GM12878 (cell line): ENCODE measurements around the gene THADA. TPM values are rescaled to one million over a fixed set of nuclear protein-coding genes. Genes with fewer than 3 reads are reported as not detected.

ENCODE experiments used
- ATAC-seq: fragments of 200-7000 bp; cut with Tn5 transposase; 3 replicates; pipeline ENCODE4 v1.9.1; 2020; ENCODE audit warnings: mild to moderate bottlenecking, moderate library complexity
- BruUV-seq: library from RNA; stranded (reverse); fragments of 400-500 nt; replicated peaks from 2 replicates; lab custom pipeline; 2021; lab: Mats Ljungman, UMichigan
- CTCF ChIA-PET: fragments of 300-600 bp; sonication (Branson Sonifier 250); formaldehyde crosslinking; extraction: SDS; loops from one replicate; lab custom pipeline; 2021; ENCODE audit warnings: inconsistent platforms; lab: Yijun Ruan, JAX
- POLR2A ChIA-PET: fragments of 350-600 bp; formaldehyde crosslinking; extraction: SDS; loops from one replicate; lab custom pipeline; 2021; ENCODE audit warnings: inconsistent platforms; lab: Charles Lee
- RAD21 ChIA-PET: fragments of 300-600 bp; sonication (Branson Sonifier 250); formaldehyde crosslinking; loops from one replicate; lab custom pipeline; 2023; ENCODE audit warnings: antibody characterized with exemption; ENCODE audit not compliant: unreplicated experiment; lab: Charles Lee
- SMC1A ChIA-PET: fragments of 300-600 bp; sonication (Branson Sonifier 250); formaldehyde crosslinking; loops from one replicate; lab custom pipeline; 2023; ENCODE audit not compliant: unreplicated experiment, uncharacterized antibody; lab: Charles Lee
- DNase-seq: peaks from one replicate; pipeline ENCODE4 v3.0.0-alpha.2; 2011; ENCODE audit warnings: low read depth, low spot score
- FAIRE-seq: peaks from 3 replicates; lab custom pipeline; 2011; peaks lifted over from hg19 to GRCh38; lab: Jason Lieb, UNC
- H2AFZ ChIP-seq: 2 replicates; pipeline ENCODE4 v1.6.0; 2011; ENCODE audit warnings: low read depth, low read length, control low read depth; ENCODE audit not compliant: control insufficient read depth
- H3K27ac ChIP-seq: 2 replicates; pipeline ENCODE4 v1.5.1; 2011; ENCODE audit warnings: control low read depth; ENCODE audit not compliant: control insufficient read depth, insufficient read depth
- H3K27me3 ChIP-seq, 2 experiments: replicated peaks in 1 of 2; 2 replicates each; pipeline versions ENCODE4 v1.6.0 to v1.6.1; 2011; ENCODE audit warnings: low read length in 1 of 2; ENCODE audit not compliant: control insufficient read depth in 2 of 2, insufficient read depth in 2 of 2
- H3K36me3 ChIP-seq, 2 experiments: 2 replicates each; pipeline ENCODE4 v1.5.1; 2011; ENCODE audit warnings: low read length in 1 of 2; ENCODE audit not compliant: control insufficient read depth in 2 of 2, insufficient read depth in 2 of 2
- H3K4me1 ChIP-seq: 2 replicates; pipeline ENCODE4 v1.6.1; 2011; ENCODE audit warnings: mild to moderate bottlenecking, low read length, moderate library complexity, mixed read lengths; ENCODE audit not compliant: control insufficient read depth, insufficient read depth
- H3K4me2 ChIP-seq: 2 replicates; pipeline ENCODE4 v1.6.0; 2011; ENCODE audit warnings: control low read depth; ENCODE audit not compliant: control insufficient read depth, insufficient read depth
- H3K4me3 ChIP-seq: fragments of 200-600 bp; sonication (generic); 2 replicates; pipeline ENCODE4 v1.5.1; 2016
- H3K79me2 ChIP-seq: 2 replicates; pipeline ENCODE4 v1.6.0; 2011; ENCODE audit warnings: low read length; ENCODE audit not compliant: control insufficient read depth, insufficient read depth
- H3K9ac ChIP-seq: 2 replicates; pipeline ENCODE4 v1.8.0; 2011; ENCODE audit warnings: low read length, control low read depth, mixed read lengths; ENCODE audit not compliant: control insufficient read depth, insufficient read depth
- H3K9me3 ChIP-seq: replicated peaks from 3 replicates; pipeline ENCODE4 v1.5.1; 2011; ENCODE audit warnings: mild to moderate bottlenecking, low read length; ENCODE audit not compliant: control insufficient read depth, insufficient read depth
- H4K20me1 ChIP-seq: 2 replicates; pipeline ENCODE4 v1.6.0; 2011; ENCODE audit not compliant: control insufficient read depth, insufficient read depth
- ATF7 ChIP-seq: fragments of 450-650 bp; IDR thresholded peaks from 2 replicates; pipeline ENCODE4 v1.6.1; 2016; ENCODE audit warnings: low read depth, mild to moderate bottlenecking
- BCL11A ChIP-seq: IDR thresholded peaks from 2 replicates; pipeline ENCODE4 v1.6.1; 2011; ENCODE audit warnings: low read depth, low read length
- GATAD2B ChIP-seq: fragments of 450-650 bp; conservative IDR thresholded peaks from 2 replicates; pipeline ENCODE4 v1.6.1; 2017; ENCODE audit warnings: low read depth, mild to moderate bottlenecking, moderate library complexity
- HDAC6 ChIP-seq: fragments of 200-600 bp; sonication (generic); IDR thresholded peaks from one replicate; pipeline ENCODE4 v1.8.0; 2017; ENCODE audit warnings: antibody characterized with exemption; ENCODE audit not compliant: unreplicated experiment
- HDGF ChIP-seq: fragments of 450-650 bp; IDR thresholded peaks from 2 replicates; pipeline ENCODE4 v1.6.1; 2016; ENCODE audit warnings: antibody characterized with exemption
- IKZF2 ChIP-seq, 2 experiments: fragments of 450-650 bp; IDR thresholded peaks; 2 replicates each; pipeline ENCODE4 v1.6.1; 2017; ENCODE audit warnings: mild to moderate bottlenecking in 2 of 2, moderate library complexity in 2 of 2
- MTA2 ChIP-seq: fragments of 450-650 bp; IDR thresholded peaks from 2 replicates; pipeline ENCODE4 v1.6.1; 2016; ENCODE audit warnings: low read depth, mild to moderate bottlenecking, moderate library complexity
- MXI1 ChIP-seq: fragments of 150-350 bp; IDR thresholded peaks from 2 replicates; pipeline ENCODE4 v1.6.1; 2011; ENCODE audit warnings: low read depth, mild to moderate bottlenecking, inconsistent platforms, low read length, improper control_type of control experiment
- MYB ChIP-seq: fragments of 150-350 bp; IDR thresholded peaks from 2 replicates; pipeline ENCODE4 v1.6.1; 2014; ENCODE audit warnings: mild to moderate bottlenecking, low read depth, low read length, borderline replicate concordance
- SMARCA5 ChIP-seq: fragments of 450-650 bp; IDR thresholded peaks from 2 replicates; pipeline ENCODE4 v1.6.1; 2017; ENCODE audit warnings: mild to moderate bottlenecking
- SPI1 ChIP-seq: IDR thresholded peaks from 2 replicates; pipeline ENCODE4 v1.6.1; 2011; ENCODE audit warnings: low read depth, mild to moderate bottlenecking, low read length, moderate library complexity, borderline replicate concordance; ENCODE audit not compliant: insufficient read depth
- STAT3 ChIP-seq: IDR thresholded peaks from 2 replicates; pipeline ENCODE4 v1.6.1; 2011; ENCODE audit warnings: low read depth, low read length, improper control_type of control experiment
- TBL1XR1 ChIP-seq: IDR thresholded peaks from 2 replicates; pipeline ENCODE4 v1.6.1; 2012; ENCODE audit warnings: low read depth, low read length, improper control_type of control experiment
- ZNF274 ChIP-seq: IDR thresholded peaks from one replicate; pipeline ENCODE4 v1.8.0; 2011; ENCODE audit not compliant: insufficient read length, insufficient read depth
- WGBS: methylation state at CpG from one replicate; pipeline ENCODE4 v1.1.6; 2016; ENCODE audit warnings: low lambda C conversion rate; ENCODE audit not compliant: insufficient replicate concordance, insufficient coverage; ENCODE audit errors: missing lambda C conversion rate; 5-methylcytosine and 5-hydroxymethylcytosine counted together
- in situ Hi-C: fragments of 300-500 bp; cut with MboI; formaldehyde crosslinking; loops from 9 replicates; pipeline ENCODE4 v1.14.3; 2018; ENCODE audit warnings: mixed read lengths
- intact Hi-C: fragments of 100-400 bp; cut with micrococcal nuclease; formaldehyde crosslinking; loops from one replicate; pipeline ENCODE4 v1.14.2; 2022; ENCODE audit not compliant: unreplicated experiment
- polyA plus RNA-seq, 11 experiments: library from polyadenylated mRNA; depleted of rRNA in 4 of 11; unstranded in 6 of 11; stranded (reverse) in 5 of 11; fragments of >200 nt; fragmentation: Nextera tagmentation in 4 of 11; fragmentation: Illumina TruSeq in 1 of 11; extraction: Ambion mirVana in 4 of 11; extraction: Trizol in 1 of 11; gene quantifications; 1 replicate in 1 of 11; 2 replicates in 10 of 11; pipeline versions ENCODE4 v1.2.1 to v1.2.3, GENCODE V29; 2011 to 2016; ENCODE audit warnings: inconsistent platforms in 2 of 11, missing spikeins in 2 of 11, low read depth in 1 of 11
- total RNA-seq, 4 experiments: library from RNA; depleted of rRNA in 3 of 4; stranded (reverse); fragments of >200 nt in 3 of 4; fragmentation: Illumina TruSeq in 1 of 4; extraction: Trizol in 1 of 4; gene quantifications; 2 replicates each; pipeline versions ENCODE4 v1.2.1 to v1.2.3, GENCODE V29; 2013 to 2021
- TF ChIP-seq, protein P1 (sequence below): fragments of 450-650 bp; IDR thresholded peaks from 2 replicates; pipeline ENCODE4 v1.6.1; 2017; ENCODE audit warnings: mild to moderate bottlenecking, low read depth, inconsistent platforms; ENCODE audit not compliant: poor library complexity, severe bottlenecking

The THADA gene
- total and polyA plus RNA-seq, 10 of the 15 experiments (the other 5 are each of a cell fraction or from before 2014, with no cell fraction given) = 14.6 to 33.2 (median 23.2) TPM

DNA sequence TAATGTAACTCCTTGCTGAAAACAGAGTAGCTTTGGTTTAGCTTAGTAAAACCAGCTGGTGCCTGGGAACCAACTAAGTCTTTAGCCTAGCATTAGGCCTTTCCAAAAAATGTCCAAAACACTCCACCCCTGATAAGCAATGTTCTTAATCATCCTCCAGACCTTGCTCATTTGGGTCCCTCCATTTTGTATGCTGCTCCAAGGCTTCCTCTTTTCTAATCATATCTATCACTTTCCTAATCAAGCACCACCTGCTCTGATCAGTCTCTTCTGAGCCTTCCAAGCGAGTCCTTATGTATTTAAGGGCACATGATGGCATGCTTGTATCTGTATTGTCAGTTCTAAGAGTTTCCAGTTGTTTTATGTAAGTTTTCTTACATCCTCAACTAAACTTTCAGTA, 23.6 kb downstream of the THADA start:
- WGBS = 100% methylated on average over 1 of the region's 1 CpG
- TF ChIP-seq MXI1 (no peak), SPI1 (0 out of 2 replicates have a peak, but pooled peaks have one; percentile 9), HDGF (no peak)
- ATAC-seq = no peak

DNA sequence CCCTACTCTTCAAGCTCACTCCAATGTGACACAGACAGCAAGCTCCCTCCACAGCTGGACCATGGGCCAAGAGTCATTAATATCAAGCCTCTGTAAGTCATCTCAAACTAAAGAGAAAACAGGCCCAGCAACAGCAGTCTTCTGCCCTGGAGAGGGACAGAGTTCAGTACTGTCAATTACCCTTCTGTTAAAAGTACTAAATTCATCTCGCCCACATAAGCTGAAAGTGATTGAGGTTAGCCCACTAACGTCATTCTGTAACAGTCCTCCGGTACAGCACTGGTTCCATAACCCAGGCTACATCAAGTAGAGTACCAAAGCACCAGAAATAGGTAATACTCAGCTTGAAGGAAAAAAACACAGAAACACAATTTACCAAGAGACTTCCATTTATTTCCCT, 25.9 kb downstream of the THADA start:
- ChIA-PET RAD21 (interaction anchor here (0.9 to 2.0 kb wide), 10 partner anchors 10 to 622 kb away, joined by 3 to 20 read pairs (median 4); no protein-coding TSS in a partner anchor), POLR2A (interaction anchor here (0.9 to 2.7 kb wide), 4 partner anchors 10 to 818 kb away, joined by 3 to 15 read pairs (median 4); no protein-coding TSS in a partner anchor), SMC1A (interaction anchor here (0.7 to 5.9 kb wide), 12 partner anchors 10 to 623 kb away, joined by 3 to 66 read pairs (median 4); partner anchors contain the start of gene THADA), CTCF (interaction anchor here (0.8 to 7.7 kb wide), 14 partner anchors 8 to 759 kb away, joined by 3 to 84 read pairs (median 3); partner anchors contain the start of gene THADA)
- Histone ChIP-seq H4K20me1 (no peaks in the 10 kb centered on the region), H3K79me2 (no peaks in the 10 kb centered on the region), H3K4me1 (peaks cover 24% of the 10 kb centered on the region), H3K36me3 (peaks cover 1 to 26% of the 10 kb centered on the region in 2 experiments; a peak in 3 of 4 replicates), H3K9me3 (no peaks in the 10 kb centered on the region), H2AFZ (no peak overlapping the region), H3K27me3 (no peaks in the 10 kb centered on the region), H3K4me2 (peak overlapping the region; percentile 44; the same call in 1 of the 2 replicates), H3K9ac (no peak overlapping the region), H3K27ac (peak overlapping the region; percentile 50), H3K4me3 (no peak overlapping the region)
- no TSS peak for BruUV-seq
- WGBS = 29% methylated on average over 3 of the region's 3 CpGs
- FAIRE-seq = peak; percentile 92
- peak; percentile 93 for ATAC-seq
- intact Hi-C loops (loop anchor here (10.0 kb wide), 1 partner anchor 345 kb away; the partner anchor contains the start of gene ZFP36L2), in situ Hi-C loops (no loop called here)
- DNase-seq = peak; percentile 57
- 0 out of 2 replicates have a peak, but pooled peaks have one; percentile 67 for TF ChIP-seq STAT3
- TF ChIP-seq HDAC6 = no peak
- TF ChIP-seq MXI1 = no peak
- TF ChIP-seq MYB = peak; percentile 78; the same call in 1 of the 2 replicates
- TF ChIP-seq GATAD2B = no peak; the same call in 1 of the 2 replicates
- TF ChIP-seq BCL11A = peak; percentile 86
- TF ChIP-seq, protein P1, sequence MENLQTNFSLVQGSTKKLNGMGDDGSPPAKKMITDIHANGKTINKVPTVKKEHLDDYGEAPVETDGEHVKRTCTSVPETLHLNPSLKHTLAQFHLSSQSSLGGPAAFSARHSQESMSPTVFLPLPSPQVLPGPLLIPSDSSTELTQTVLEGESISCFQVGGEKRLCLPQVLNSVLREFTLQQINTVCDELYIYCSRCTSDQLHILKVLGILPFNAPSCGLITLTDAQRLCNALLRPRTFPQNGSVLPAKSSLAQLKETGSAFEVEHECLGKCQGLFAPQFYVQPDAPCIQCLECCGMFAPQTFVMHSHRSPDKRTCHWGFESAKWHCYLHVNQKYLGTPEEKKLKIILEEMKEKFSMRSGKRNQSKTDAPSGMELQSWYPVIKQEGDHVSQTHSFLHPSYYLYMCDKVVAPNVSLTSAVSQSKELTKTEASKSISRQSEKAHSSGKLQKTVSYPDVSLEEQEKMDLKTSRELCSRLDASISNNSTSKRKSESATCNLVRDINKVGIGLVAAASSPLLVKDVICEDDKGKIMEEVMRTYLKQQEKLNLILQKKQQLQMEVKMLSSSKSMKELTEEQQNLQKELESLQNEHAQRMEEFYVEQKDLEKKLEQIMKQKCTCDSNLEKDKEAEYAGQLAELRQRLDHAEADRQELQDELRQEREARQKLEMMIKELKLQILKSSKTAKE = peak; percentile 56
- peak; percentile 94 for TF ChIP-seq MTA2
- peak; percentile 94 for TF ChIP-seq ATF7
- no peak for TF ChIP-seq SMARCA5
- no peak for TF ChIP-seq ZNF274
- TF ChIP-seq TBL1XR1 = 0 out of 2 replicates have a peak, but pooled peaks have one; percentile 19
- TF ChIP-seq IKZF2 (IDR thresholded peaks at IDR 0.05) = peak; percentile 68 to 80

More for the DNA sequence above, 23.6 kb downstream of the THADA start:
- no peak overlapping the region for H3K4me2 ChIP-seq
- in situ Hi-C loops (no loop called here), intact Hi-C loops (no loop called here)
- H3K36me3 ChIP-seq = peaks cover 4 to 41% of the 10 kb centered on the region in 2 experiments
- FAIRE-seq (no peak), DNase-seq (no peak)
- ChIA-PET RAD21 (interaction anchor here (1.0 kb wide), 1 partner anchor 13 kb away, joined by 3 read pairs; no protein-coding TSS in a partner anchor), CTCF (interaction anchor here (1.0 to 1.5 kb wide), 7 partner anchors 8 to 744 kb away, joined by 3 to 7 read pairs (median 4); no protein-coding TSS in a partner anchor), SMC1A (interaction anchor here (1.6 to 5.9 kb wide), 2 partner anchors 14 to 32 kb away, joined by 4 to 66 read pairs; no protein-coding TSS in a partner anchor), POLR2A (interaction anchor here (1.3 kb wide), 1 partner anchor 16 kb away, joined by 3 read pairs; no protein-coding TSS in a partner anchor)
- no peak overlapping the region for H2AFZ ChIP-seq
- peaks cover 19% of the 10 kb centered on the region for H3K4me1 ChIP-seq
- no TSS peak for BruUV-seq
- H3K9me3 ChIP-seq = no peaks in the 10 kb centered on the region
- H3K79me2 ChIP-seq = no peaks in the 10 kb centered on the region
- no peaks in the 10 kb centered on the region for H3K27me3 ChIP-seq
- H4K20me1 ChIP-seq = no peaks in the 10 kb centered on the region
- H3K27ac ChIP-seq = no peak overlapping the region
- no peak overlapping the region for H3K4me3 ChIP-seq
- H3K9ac ChIP-seq = no peak overlapping the region
